NCI-H774 (cell line): Measurements from ENCODE around the gene CFAP92.
"Not testable (repeated sequence)": the region's sequence is repeated elsewhere in the genome, so short reads cannot be mapped to it uniquely, and the experiment has no call there.

ENCODE experiments used
- DNase-seq: peaks from one replicate; lab custom pipeline; 2025; lab: John Stamatoyannopoulos, UW

The CFAP92 gene

GRCh38 chr3:128895843-128896697 lies 97.8 kb downstream of the CFAP92 start:
- DNase-seq = no peak

- DNase-seq = no peak
These were observed 104.6 kb downstream of the CFAP92 start for GRCh38 chr3:128889139-128889894.

- no peak for DNase-seq
These were observed 108.9 kb downstream of the CFAP92 start for GRCh38 chr3:128884992-128885391.

GRCh38 chr3:128882719-128883118 lies 111.2 kb downstream of the CFAP92 start:
- DNase-seq = no peak

- no peak for DNase-seq
These were observed 112.3 kb downstream of the CFAP92 start for GRCh38 chr3:128881576-128881975.

- not testable (repeated sequence) for DNase-seq
These were observed 113.4 kb downstream of the CFAP92 start for GRCh38 chr3:128880455-128880854.

- no peak for DNase-seq
These were observed 113.9 kb downstream of the CFAP92 start for GRCh38 chr3:128879991-128880390.

GRCh38 chr3:128879125-128879969 lies 114.5 kb downstream of the CFAP92 start, which contains the start of gene ACAD9:
ACAD9 (plus strand) TSS chr3:128879620; CDS start chr3:128879692, 72 bp downstream.
- peak; percentile 97 for DNase-seq

- no peak for DNase-seq
These were observed 115.2 kb downstream of the CFAP92 start for GRCh38 chr3:128878556-128879124.

GRCh38 chr3:128878011-128878457 lies 115.8 kb downstream of the CFAP92 start:
- no peak for DNase-seq

- DNase-seq = no peak
These were observed 118.2 kb downstream of the CFAP92 start for GRCh38 chr3:128875556-128876120.

GRCh38 chr3:128874481-128875180 lies 119.2 kb downstream of the CFAP92 start:
- no peak for DNase-seq

- DNase-seq = peak; percentile 19
These were observed 120.4 kb downstream of the CFAP92 start for GRCh38 chr3:128873244-128874022.

GRCh38 chr3:128872744-128873143 lies 121.1 kb downstream of the CFAP92 start:
- DNase-seq = no peak

- DNase-seq = no peak
These were observed 121.6 kb downstream of the CFAP92 start for GRCh38 chr3:128872282-128872681.

- no peak for DNase-seq
These were observed 123.5 kb downstream of the CFAP92 start for GRCh38 chr3:128870347-128870746.

GRCh38 chr3:128867200-128868125 lies 126.4 kb downstream of the CFAP92 start:
- DNase-seq = no peak
